Keratinocyte (primary cell): ENCODE results near the gene LARGE1.

Experiments used
- EZH2 ChIP-seq: IDR thresholded peaks from one replicate; pipeline ENCODE4 v1.6.1; 2012; ENCODE audit warnings: inconsistent platforms, mild to moderate bottlenecking, low read length, moderate library complexity
- TF ChIP-seq, protein P1 (sequence below), 3 experiments: IDR thresholded peaks in 1 of 3; conservative IDR thresholded peaks in 1 of 3; optimal IDR thresholded peaks in 1 of 3; 2 replicates in 2 of 3; 3 replicates in 1 of 3; pipeline versions ENCODE3 to v1.5.1; 2011; ENCODE audit warnings: low read length in 3 of 3, mild to moderate bottlenecking in 3 of 3, moderate library complexity in 2 of 3, control low read depth in 1 of 3, inconsistent platforms in 1 of 3; ENCODE audit not compliant: insufficient read depth in 2 of 3; ENCODE audit errors: extremely low read depth in 1 of 3

DNA sequence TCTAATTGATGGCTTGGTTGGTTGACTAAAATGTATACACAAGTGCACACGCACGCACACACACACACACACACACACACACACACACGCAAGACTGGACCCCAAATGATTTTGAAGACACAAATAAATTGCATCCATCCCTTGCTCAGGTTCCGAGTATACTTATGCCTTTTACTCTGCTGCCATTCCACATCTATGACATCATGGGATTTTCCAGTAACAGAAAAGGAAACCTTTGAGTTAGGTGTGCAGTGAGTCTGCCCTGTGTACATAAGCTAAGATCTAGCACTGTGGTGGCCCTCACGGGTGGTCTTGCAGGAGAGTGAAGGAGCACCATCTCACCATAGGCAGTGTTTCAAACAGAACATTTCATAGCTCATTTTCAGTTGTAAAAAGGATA is 20.5 kb upstream of the LARGE1 start:
- TF ChIP-seq EZH2, result no peak
- TF ChIP-seq, protein P1, sequence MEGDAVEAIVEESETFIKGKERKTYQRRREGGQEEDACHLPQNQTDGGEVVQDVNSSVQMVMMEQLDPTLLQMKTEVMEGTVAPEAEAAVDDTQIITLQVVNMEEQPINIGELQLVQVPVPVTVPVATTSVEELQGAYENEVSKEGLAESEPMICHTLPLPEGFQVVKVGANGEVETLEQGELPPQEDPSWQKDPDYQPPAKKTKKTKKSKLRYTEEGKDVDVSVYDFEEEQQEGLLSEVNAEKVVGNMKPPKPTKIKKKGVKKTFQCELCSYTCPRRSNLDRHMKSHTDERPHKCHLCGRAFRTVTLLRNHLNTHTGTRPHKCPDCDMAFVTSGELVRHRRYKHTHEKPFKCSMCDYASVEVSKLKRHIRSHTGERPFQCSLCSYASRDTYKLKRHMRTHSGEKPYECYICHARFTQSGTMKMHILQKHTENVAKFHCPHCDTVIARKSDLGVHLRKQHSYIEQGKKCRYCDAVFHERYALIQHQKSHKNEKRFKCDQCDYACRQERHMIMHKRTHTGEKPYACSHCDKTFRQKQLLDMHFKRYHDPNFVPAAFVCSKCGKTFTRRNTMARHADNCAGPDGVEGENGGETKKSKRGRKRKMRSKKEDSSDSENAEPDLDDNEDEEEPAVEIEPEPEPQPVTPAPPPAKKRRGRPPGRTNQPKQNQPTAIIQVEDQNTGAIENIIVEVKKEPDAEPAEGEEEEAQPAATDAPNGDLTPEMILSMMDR (optimal IDR thresholded peaks at IDR 0.05 in 1 of 3, IDR thresholded peaks at IDR 0.05 in 1 of 3, conservative IDR thresholded peaks at IDR 0.05 in 1 of 3; ENCODE audit: extremely low read depth in 1 of 3, insufficient read depth in 2 of 3, low read length in 3 of 3), result no peak
